ENCODE results near the gene CSAG2. TPM values are rescaled to one million over a fixed set of nuclear protein-coding genes. Genes with fewer than 3 reads are reported as not detected.
"Not testable (repeated sequence)": the region's sequence is repeated elsewhere in the genome, so short reads cannot be mapped to it uniquely, and the experiment has no call there.

Gene CSAG2
- not detected in 2 replicates for total RNA-seq

GRCh38 chrX:152709173-152709572 lies at the start of gene CSAG2:
TSS of gene CSAG2 (minus strand) at chrX:152709273. CDS start at chrX:152709112, 161 bp downstream.
- H3K4me3 Mint-ChIP-seq; H3K36me3 Mint-ChIP-seq (ENCODE audit: low read depth); intact Hi-C loops (cut with micrococcal nuclease); H3K9me3 Mint-ChIP-seq; H3K4me1 Mint-ChIP-seq; H3K27ac Mint-ChIP-seq; H3K27me3 Mint-ChIP-seq; DNase-seq: not testable (repeated sequence)

GRCh38 chrX:152754871-152755270 lies 45.8 kb upstream of the CSAG2 start:
- H3K4me1 Mint-ChIP-seq; H3K36me3 Mint-ChIP-seq (ENCODE audit: low read depth); DNase-seq; H3K27me3 Mint-ChIP-seq; H3K9me3 Mint-ChIP-seq; H3K27ac Mint-ChIP-seq; intact Hi-C loops (cut with micrococcal nuclease); H3K4me3 Mint-ChIP-seq: not testable (repeated sequence)

- H3K4me1 Mint-ChIP-seq; H3K27ac Mint-ChIP-seq; H3K27me3 Mint-ChIP-seq; H3K9me3 Mint-ChIP-seq; intact Hi-C loops (cut with micrococcal nuclease); DNase-seq; H3K4me3 Mint-ChIP-seq; H3K36me3 Mint-ChIP-seq (ENCODE audit: low read depth): not testable (repeated sequence)
These were observed 44.9 kb upstream of the CSAG2 start, which contains the start of gene MAGEA2 for GRCh38 chrX:152753686-152754650. TSS of gene MAGEA2 (minus strand) at chrX:152753842. CDS start at chrX:152751363, 2,479 bp downstream.

- peaks cover 1% of the 10 kb centered on the region for H3K27me3 Mint-ChIP-seq
- no peak for DNase-seq
- no peaks in the 10 kb centered on the region for H3K9me3 Mint-ChIP-seq
- no peak overlapping the region for H3K27ac Mint-ChIP-seq
- no peaks in the 10 kb centered on the region for H3K4me1 Mint-ChIP-seq
- no peak overlapping the region for H3K4me3 Mint-ChIP-seq
- intact Hi-C loops (cut with micrococcal nuclease) = no loop called here
- no peaks in the 10 kb centered on the region for H3K36me3 Mint-ChIP-seq (ENCODE audit: low read depth)
These were observed 29.5 kb upstream of the CSAG2 start for GRCh38 chrX:152738560-152738959.

GRCh38 chrX:152736528-152736927 lies 27.5 kb upstream of the CSAG2 start:
- not testable (repeated sequence) for H3K27ac Mint-ChIP-seq, H3K9me3 Mint-ChIP-seq

GRCh38 chrX:152735860-152736511 lies 26.9 kb upstream of the CSAG2 start:
- no peaks in the 10 kb centered on the region for H3K36me3 Mint-ChIP-seq (ENCODE audit: low read depth)
- H3K4me1 Mint-ChIP-seq = no peaks in the 10 kb centered on the region
- peaks cover 1% of the 10 kb centered on the region for H3K27me3 Mint-ChIP-seq
- H3K9me3 Mint-ChIP-seq = no peaks in the 10 kb centered on the region
- DNase-seq = peak; percentile 16
- intact Hi-C loops (cut with micrococcal nuclease) = no loop called here
- no peak overlapping the region for H3K4me3 Mint-ChIP-seq
- H3K27ac Mint-ChIP-seq = no peak overlapping the region

More at GRCh38 chrX:152736528-152736927, 27.5 kb upstream of the CSAG2 start:
- H3K27me3 Mint-ChIP-seq; H3K36me3 Mint-ChIP-seq (ENCODE audit: low read depth); H3K4me3 Mint-ChIP-seq; intact Hi-C loops (cut with micrococcal nuclease); H3K4me1 Mint-ChIP-seq: not testable (repeated sequence)
- peak; percentile 7 for DNase-seq

- no peaks in the 10 kb centered on the region for H3K36me3 Mint-ChIP-seq (ENCODE audit: low read depth)
- no peak for DNase-seq
- peaks cover 1% of the 10 kb centered on the region for H3K27me3 Mint-ChIP-seq
- H3K27ac Mint-ChIP-seq = no peak overlapping the region
- intact Hi-C loops (cut with micrococcal nuclease) = no loop called here
- H3K4me3 Mint-ChIP-seq = no peak overlapping the region
- H3K4me1 Mint-ChIP-seq = no peaks in the 10 kb centered on the region
- H3K9me3 Mint-ChIP-seq = no peaks in the 10 kb centered on the region
These were observed 26.0 kb upstream of the CSAG2 start for GRCh38 chrX:152735101-152735500.

- H3K4me1 Mint-ChIP-seq; H3K9me3 Mint-ChIP-seq; H3K4me3 Mint-ChIP-seq; intact Hi-C loops (cut with micrococcal nuclease); H3K36me3 Mint-ChIP-seq (ENCODE audit: low read depth); H3K27ac Mint-ChIP-seq; H3K27me3 Mint-ChIP-seq: not testable (repeated sequence)
- peak; percentile 17 for DNase-seq
These were observed 25.2 kb upstream of the CSAG2 start for GRCh38 chrX:152734143-152734858.

GRCh38 chrX:152733261-152733975 lies 24.3 kb upstream of the CSAG2 start, which contains the start of the genes CSAG1 and MAGEA12:
TSS of gene CSAG1 (minus strand) at chrX:152733721. CDS start at chrX:152732460, 1,261 bp downstream.
TSS of gene MAGEA12 (plus strand) at chrX:152733757. CDS start at chrX:152736162, 2,405 bp downstream.
- H3K4me1 Mint-ChIP-seq = no peaks in the 10 kb centered on the region
- no peak within 1 kb of the TSS for H3K27ac Mint-ChIP-seq
- intact Hi-C loops (cut with micrococcal nuclease) = no loop called here
- H3K4me3 Mint-ChIP-seq = no peak within 1 kb of the TSS
- no peaks in the 10 kb centered on the region for H3K36me3 Mint-ChIP-seq (ENCODE audit: low read depth)
- peak; percentile 18 for DNase-seq
- H3K27me3 Mint-ChIP-seq = peaks cover 4% of the 10 kb centered on the region
- H3K9me3 Mint-ChIP-seq = no peaks in the 10 kb centered on the region

GRCh38 chrX:152725409-152725808 lies 16.3 kb upstream of the CSAG2 start:
- no peak for DNase-seq
- H3K36me3 Mint-ChIP-seq (ENCODE audit: low read depth) = no peaks in the 10 kb centered on the region
- intact Hi-C loops (cut with micrococcal nuclease) = no loop called here
- peaks cover 4% of the 10 kb centered on the region for H3K27me3 Mint-ChIP-seq
- H3K27ac Mint-ChIP-seq = no peak overlapping the region
- H3K9me3 Mint-ChIP-seq = no peaks in the 10 kb centered on the region
- H3K4me1 Mint-ChIP-seq = no peaks in the 10 kb centered on the region
- no peak overlapping the region for H3K4me3 Mint-ChIP-seq

GRCh38 chrX:152713815-152714787 lies 5.0 kb upstream of the CSAG2 start, which contains the start of gene MAGEA2B:
TSS of gene MAGEA2B (plus strand) at chrX:152714628. CDS start at chrX:152717107, 2,479 bp downstream.
- not testable (repeated sequence) for H3K4me3 Mint-ChIP-seq

GRCh38 chrX:152713195-152713594 lies 4.1 kb upstream of the CSAG2 start:
- H3K27me3 Mint-ChIP-seq; H3K4me1 Mint-ChIP-seq; DNase-seq; H3K4me3 Mint-ChIP-seq; H3K9me3 Mint-ChIP-seq; intact Hi-C loops (cut with micrococcal nuclease); H3K27ac Mint-ChIP-seq; H3K36me3 Mint-ChIP-seq (ENCODE audit: low read depth): not testable (repeated sequence)

More at GRCh38 chrX:152713815-152714787, 5.0 kb upstream of the CSAG2 start, which contains the start of gene MAGEA2B:
- H3K36me3 Mint-ChIP-seq (ENCODE audit: low read depth); intact Hi-C loops (cut with micrococcal nuclease); H3K4me1 Mint-ChIP-seq; H3K27me3 Mint-ChIP-seq; H3K27ac Mint-ChIP-seq; DNase-seq; H3K9me3 Mint-ChIP-seq: not testable (repeated sequence)
